PC-9 (cell line): ENCODE measurements around the gene BMP2K. TPM values are rescaled to one million over a fixed set of nuclear protein-coding genes. Genes with fewer than 3 reads are reported as not detected.

Source experiments
- BruUV-seq: library from RNA; stranded (reverse); fragments of 400-500 nt; replicated peaks from 2 replicates; lab custom pipeline; 2021; lab: Mats Ljungman, UMichigan
- CTCF ChIA-PET: fragments of 300-600 bp; sonication (Branson Sonifier 250); formaldehyde crosslinking; loops from one replicate; lab custom pipeline; 2022; ENCODE audit warnings: antibody characterized with exemption; lab: Charles Lee
- POLR2A ChIA-PET: fragments of 300-600 bp; sonication (Branson Sonifier 250); formaldehyde crosslinking; loops from one replicate; lab custom pipeline; 2022; ENCODE audit warnings: antibody characterized with exemption; ENCODE audit not compliant: unreplicated experiment; lab: Charles Lee
- DNase-seq, 2 experiments: peaks; one replicate each; pipeline versions ENCODE4 v3.0.0 to v3.0.0-alpha.2; 2015 to 2022; ENCODE audit warnings: mixed read lengths in 1 of 2
- H2AFZ ChIP-seq: fragments of 200-600 bp; sonication (generic); 2 replicates; pipeline ENCODE4 v1.8.1; 2017; ENCODE audit warnings: antibody characterized with exemption
- H3F3A ChIP-seq: fragments of 200-600 bp; sonication (generic); 2 replicates; pipeline ENCODE4 v1.8.1; 2017; ENCODE audit warnings: antibody characterized with exemption, mild to moderate bottlenecking, low read depth; ENCODE audit not compliant: insufficient read depth
- H3K27ac ChIP-seq: fragments of 200-600 bp; sonication (generic); 2 replicates; pipeline ENCODE4 v1.6.1; 2016; ENCODE audit warnings: mixed run types
- H3K27me3 ChIP-seq: fragments of 200-600 bp; sonication (generic); 2 replicates; pipeline ENCODE4 v1.6.1; 2016; ENCODE audit warnings: low read depth, mixed run types; ENCODE audit not compliant: insufficient read depth
- H3K36me3 ChIP-seq: fragments of 200-600 bp; sonication (generic); 2 replicates; pipeline ENCODE4 v1.6.1; 2016; ENCODE audit warnings: low read depth, mixed run types
- H3K4me1 ChIP-seq: fragments of 200-600 bp; sonication (generic); replicated peaks from 2 replicates; pipeline ENCODE4 v1.6.1; 2016; ENCODE audit warnings: mixed run types; ENCODE audit not compliant: insufficient read depth
- H3K4me2 ChIP-seq: fragments of 200-600 bp; sonication (generic); 2 replicates; pipeline ENCODE4 v1.6.1; 2017; ENCODE audit warnings: mixed run types
- H3K4me3 ChIP-seq: fragments of 200-600 bp; sonication (generic); 2 replicates; pipeline ENCODE4 v1.6.1; 2016; ENCODE audit warnings: mixed run types
- H3K79me2 ChIP-seq: fragments of 200-600 bp; sonication (generic); 2 replicates; pipeline ENCODE4 v1.6.1; 2017; ENCODE audit warnings: low read depth, mixed run types
- H3K9me2 ChIP-seq: fragments of 200-600 bp; sonication (generic); 2 replicates; pipeline ENCODE4 v1.8.1; 2017; ENCODE audit warnings: mild to moderate bottlenecking; ENCODE audit not compliant: insufficient read depth
- H3K9me3 ChIP-seq: fragments of 200-600 bp; sonication (generic); 2 replicates; pipeline ENCODE4 v1.8.1; 2016; ENCODE audit warnings: low read depth; ENCODE audit not compliant: insufficient read depth
- H4K20me1 ChIP-seq: fragments of 200-600 bp; sonication (generic); 2 replicates; pipeline ENCODE4 v1.8.1; 2017; ENCODE audit not compliant: insufficient read depth
- EZH2 ChIP-seq: fragments of 200-600 bp; sonication (generic); IDR thresholded peaks from 2 replicates; pipeline ENCODE4 v1.8.0; 2017; ENCODE audit warnings: antibody characterized with exemption, low read depth
- intact Hi-C: fragments of 100-400 bp; cut with micrococcal nuclease; formaldehyde crosslinking; loops from one replicate; pipeline ENCODE4 v1.10.0; 2022; ENCODE audit not compliant: unreplicated experiment
- total RNA-seq: library from RNA; stranded (reverse); gene quantifications from 2 replicates; pipeline ENCODE4 v1.2.3, GENCODE V29; 2021
- TF ChIP-seq, protein P1 (sequence below): fragments of 200-600 bp; sonication (generic); conservative IDR thresholded peaks from 2 replicates; pipeline ENCODE4 v1.6.1; 2017; ENCODE audit warnings: mixed run types, antibody characterized with exemption, mild to moderate bottlenecking, moderate library complexity

BMP2K gene
- total RNA-seq, 1 experiment from 2014 or later = 12.2 TPM

DNA sequence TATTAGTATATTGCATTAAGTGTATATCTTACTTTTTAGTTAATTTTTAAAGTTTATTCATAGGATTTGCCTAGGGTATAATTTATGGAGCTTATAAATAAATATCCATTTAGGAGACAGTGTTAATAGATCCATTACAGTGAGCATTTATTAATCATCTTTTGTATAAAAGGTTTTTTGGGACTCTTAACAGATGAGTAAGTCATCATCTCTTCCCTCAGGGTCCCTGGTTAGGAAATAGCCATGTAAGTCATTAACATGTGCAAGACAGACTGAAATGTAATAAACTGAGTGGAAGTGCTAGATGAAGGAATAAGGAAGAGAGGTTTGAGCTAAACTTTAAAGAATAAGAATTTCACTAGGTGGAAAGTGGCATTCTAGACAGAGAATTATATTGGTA, 93.9 kb downstream of the BMP2K start:
- Histone ChIP-seq H3K79me2 (no peaks in the 10 kb centered on the region), H3F3A (no peaks in the 10 kb centered on the region), H3K36me3 (no peaks in the 10 kb centered on the region), H3K9me2 (no peaks in the 10 kb centered on the region), H3K4me2 (no peak overlapping the region), H4K20me1 (no peaks in the 10 kb centered on the region), H2AFZ (no peak overlapping the region), H3K4me1 (no peaks in the 10 kb centered on the region), H3K4me3 (no peak overlapping the region), H3K27me3 (no peaks in the 10 kb centered on the region), H3K9me3 (no peaks in the 10 kb centered on the region), H3K27ac (no peak overlapping the region)
- BruUV-seq = no TSS peak
- DNase-seq = no peak
- ChIA-PET POLR2A (interaction anchor here (0.5 kb wide), 1 partner anchor 254 kb away, joined by 7 read pairs; no protein-coding TSS in a partner anchor), CTCF (no interaction called here)
- TF ChIP-seq, protein P1, sequence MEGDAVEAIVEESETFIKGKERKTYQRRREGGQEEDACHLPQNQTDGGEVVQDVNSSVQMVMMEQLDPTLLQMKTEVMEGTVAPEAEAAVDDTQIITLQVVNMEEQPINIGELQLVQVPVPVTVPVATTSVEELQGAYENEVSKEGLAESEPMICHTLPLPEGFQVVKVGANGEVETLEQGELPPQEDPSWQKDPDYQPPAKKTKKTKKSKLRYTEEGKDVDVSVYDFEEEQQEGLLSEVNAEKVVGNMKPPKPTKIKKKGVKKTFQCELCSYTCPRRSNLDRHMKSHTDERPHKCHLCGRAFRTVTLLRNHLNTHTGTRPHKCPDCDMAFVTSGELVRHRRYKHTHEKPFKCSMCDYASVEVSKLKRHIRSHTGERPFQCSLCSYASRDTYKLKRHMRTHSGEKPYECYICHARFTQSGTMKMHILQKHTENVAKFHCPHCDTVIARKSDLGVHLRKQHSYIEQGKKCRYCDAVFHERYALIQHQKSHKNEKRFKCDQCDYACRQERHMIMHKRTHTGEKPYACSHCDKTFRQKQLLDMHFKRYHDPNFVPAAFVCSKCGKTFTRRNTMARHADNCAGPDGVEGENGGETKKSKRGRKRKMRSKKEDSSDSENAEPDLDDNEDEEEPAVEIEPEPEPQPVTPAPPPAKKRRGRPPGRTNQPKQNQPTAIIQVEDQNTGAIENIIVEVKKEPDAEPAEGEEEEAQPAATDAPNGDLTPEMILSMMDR = no peak
- TF ChIP-seq EZH2 = no peak
- intact Hi-C loops = no loop called here

DNA sequence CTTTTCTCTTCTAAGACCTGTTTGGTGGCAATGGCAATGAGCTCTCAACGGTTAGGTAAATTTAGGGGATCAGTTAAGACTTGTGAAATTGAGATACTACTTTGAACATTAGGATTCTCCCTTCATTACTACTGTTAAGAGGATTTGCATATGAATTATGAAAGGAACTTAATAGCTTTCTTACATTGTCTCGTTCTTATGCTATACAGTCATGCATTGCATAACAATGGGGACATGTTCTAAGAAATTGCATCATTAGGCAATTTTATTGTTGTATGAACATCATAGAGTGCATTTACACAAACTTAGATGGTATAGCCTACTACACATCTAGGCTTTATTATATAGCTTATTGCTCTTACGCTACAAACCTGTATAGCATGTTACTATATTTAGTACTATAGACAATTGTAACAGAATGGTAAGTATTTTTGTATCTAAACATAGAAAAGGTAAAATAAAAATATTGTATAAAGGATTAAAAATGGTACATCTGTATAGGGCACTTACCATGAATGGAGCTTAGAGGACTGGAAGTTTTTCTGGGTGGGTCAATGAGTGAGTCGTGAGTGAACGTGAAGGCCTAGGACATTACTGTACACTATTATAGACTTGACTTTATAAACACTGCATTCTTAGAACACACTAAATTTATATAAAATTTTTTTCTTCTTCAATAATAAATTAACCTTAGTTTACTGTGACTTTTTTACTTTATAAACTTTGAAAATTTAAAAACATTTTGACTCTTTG, 100.6 kb downstream of the BMP2K start:
- no peak for DNase-seq
- no TSS peak for BruUV-seq
- CTCF ChIA-PET = no interaction called here
- Histone ChIP-seq H3K4me3 (no peak overlapping the region), H3K4me1 (no peaks in the 10 kb centered on the region), H2AFZ (no peak overlapping the region), H3F3A (no peaks in the 10 kb centered on the region), H3K9me2 (no peaks in the 10 kb centered on the region), H3K36me3 (no peaks in the 10 kb centered on the region), H3K9me3 (no peaks in the 10 kb centered on the region), H3K4me2 (no peak overlapping the region), H3K79me2 (no peaks in the 10 kb centered on the region), H3K27me3 (no peaks in the 10 kb centered on the region), H4K20me1 (no peaks in the 10 kb centered on the region), H3K27ac (no peak overlapping the region)
- TF ChIP-seq EZH2 = no peak
- TF ChIP-seq, protein P1 = no peak
- intact Hi-C loops = no loop called here
- POLR2A ChIA-PET = no interaction called here

DNA sequence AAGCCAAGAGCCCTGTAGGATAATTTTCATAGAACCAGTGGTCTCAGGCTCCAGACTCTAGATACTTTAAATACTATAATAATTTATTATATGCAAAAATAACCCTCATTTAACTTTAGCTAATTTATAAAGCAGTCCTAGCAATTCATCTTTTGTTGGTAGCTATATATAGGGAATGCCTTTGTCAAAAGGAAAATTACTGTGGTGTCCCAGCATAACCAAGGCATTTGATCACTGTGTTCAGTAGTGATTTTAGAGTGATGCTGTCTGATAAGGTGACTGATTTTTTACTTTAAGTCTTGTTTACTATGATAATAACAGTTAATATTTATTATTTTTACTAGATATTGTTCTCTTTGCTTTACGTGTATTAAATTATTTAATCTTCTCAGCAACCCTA, 101.9 kb downstream of the BMP2K start:
- POLR2A ChIA-PET = no interaction called here
- Histone ChIP-seq H4K20me1 (no peaks in the 10 kb centered on the region), H3K27ac (no peak overlapping the region), H3F3A (no peaks in the 10 kb centered on the region), H3K27me3 (no peaks in the 10 kb centered on the region), H3K9me2 (no peaks in the 10 kb centered on the region), H3K4me3 (no peak overlapping the region), H3K9me3 (no peaks in the 10 kb centered on the region), H3K4me1 (no peaks in the 10 kb centered on the region), H3K36me3 (no peaks in the 10 kb centered on the region), H3K4me2 (no peak overlapping the region), H3K79me2 (no peaks in the 10 kb centered on the region), H2AFZ (no peak overlapping the region)
- CTCF ChIA-PET = no interaction called here
- no peak for DNase-seq
- no TSS peak for BruUV-seq
- intact Hi-C loops = no loop called here
- TF ChIP-seq, protein P1 = no peak
- TF ChIP-seq EZH2 = no peak
